GM19025 (cell line): Measurements from ENCODE around the gene PRDM16.

ENCODE experiments used
- ATAC-seq: cut with Tn5 transposase; IDR thresholded peaks from one replicate; pipeline ENCODE4 v1.9.1; 2021; ENCODE audit warnings: mild to moderate bottlenecking, low read depth, moderate library complexity; ENCODE audit not compliant: unreplicated experiment

The PRDM16 gene

DNA sequence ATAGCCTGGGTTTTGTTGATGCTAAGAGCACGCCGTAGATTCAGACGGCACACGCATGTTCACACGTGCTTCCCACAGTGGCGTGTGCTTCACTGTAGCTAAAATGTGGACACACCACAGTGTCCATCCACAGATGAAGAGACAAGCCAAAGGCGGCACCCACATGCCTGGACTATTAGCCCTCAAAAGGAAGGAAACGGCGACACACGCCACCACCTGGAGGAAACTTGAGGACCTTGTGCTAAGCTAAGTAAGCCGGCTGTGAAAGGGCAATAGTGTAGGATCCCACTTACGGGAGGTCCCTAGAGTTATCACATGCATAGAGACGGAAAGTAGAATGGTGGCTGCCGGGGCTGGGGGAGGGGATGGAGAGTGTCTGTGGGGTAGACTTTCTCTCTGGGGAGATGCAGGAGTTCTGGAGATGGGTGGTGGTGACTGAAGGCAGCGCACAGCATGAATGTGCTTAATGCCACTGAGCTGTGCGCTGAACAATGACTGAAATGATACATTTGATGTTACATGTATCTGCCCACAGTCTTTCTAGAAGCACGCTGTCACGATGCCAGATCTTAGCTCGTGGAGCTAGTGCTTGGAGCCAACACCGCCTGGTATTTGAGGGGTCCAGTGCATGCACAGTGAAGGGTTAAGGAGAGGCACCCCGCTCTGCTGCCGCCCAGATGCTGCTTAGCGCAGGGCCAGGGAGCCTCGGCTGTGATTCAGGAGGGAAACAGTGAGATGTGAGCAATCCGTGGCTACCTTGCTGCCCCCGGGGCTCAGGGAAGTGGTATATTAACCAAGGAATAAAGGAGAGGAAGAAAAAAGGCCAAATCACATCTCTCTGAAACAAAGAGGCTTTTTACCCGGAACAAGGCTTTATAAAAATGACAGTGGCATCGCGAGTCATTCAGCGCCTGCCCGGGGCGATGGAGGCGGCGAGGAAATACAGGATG lies 103.7 kb downstream of the PRDM16 start:
- no peak for ATAC-seq

- ATAC-seq = no peak
These were observed 104.5 kb downstream of the PRDM16 start for GRCh38 chr1:3173381-3173980.

DNA sequence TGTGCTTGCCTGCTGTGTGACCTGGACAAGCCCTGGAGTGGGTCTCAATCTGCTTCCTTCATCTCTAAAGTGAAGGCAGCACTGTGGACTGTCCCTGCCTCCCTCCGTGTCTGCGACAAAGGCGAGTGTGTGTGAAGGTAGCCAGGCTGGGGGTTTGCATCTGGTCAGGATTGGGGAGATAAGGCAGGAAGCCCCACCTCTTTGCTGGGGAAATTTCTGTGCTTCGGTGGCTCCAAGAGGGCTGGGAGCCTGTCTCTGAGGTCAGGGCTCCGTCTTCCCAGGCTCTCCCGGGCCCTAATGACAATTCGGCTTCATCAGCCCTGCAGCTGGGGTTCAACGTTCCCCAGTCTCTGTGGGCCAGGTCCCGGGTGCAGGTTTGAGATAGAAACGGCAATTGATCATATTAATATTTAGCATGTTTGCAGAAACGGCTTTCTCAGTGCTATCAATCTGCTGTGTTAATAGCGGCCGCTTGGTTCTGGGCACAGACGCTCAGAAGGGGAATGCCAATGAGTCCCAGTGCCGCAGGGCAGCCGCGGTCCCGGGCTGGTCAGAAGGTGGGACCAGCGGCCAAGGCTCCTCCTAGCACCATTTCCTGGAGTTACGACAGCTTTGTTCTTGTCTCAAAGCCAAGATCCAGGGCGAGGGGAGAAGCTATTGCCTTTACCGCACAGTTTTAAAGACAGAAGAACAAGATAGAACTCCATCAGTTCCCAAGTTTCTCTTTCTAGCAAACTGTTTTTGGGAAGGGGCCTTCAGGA lies 105.7 kb downstream of the PRDM16 start:
- ATAC-seq = no peak

GRCh38 chr1:3175486-3175885 lies 106.5 kb downstream of the PRDM16 start:
- no peak for ATAC-seq

- ATAC-seq = no peak
These were observed 107.0 kb downstream of the PRDM16 start for GRCh38 chr1:3176028-3176427.

- ATAC-seq = no peak
These were observed 107.8 kb downstream of the PRDM16 start for GRCh38 chr1:3176820-3177219.

DNA sequence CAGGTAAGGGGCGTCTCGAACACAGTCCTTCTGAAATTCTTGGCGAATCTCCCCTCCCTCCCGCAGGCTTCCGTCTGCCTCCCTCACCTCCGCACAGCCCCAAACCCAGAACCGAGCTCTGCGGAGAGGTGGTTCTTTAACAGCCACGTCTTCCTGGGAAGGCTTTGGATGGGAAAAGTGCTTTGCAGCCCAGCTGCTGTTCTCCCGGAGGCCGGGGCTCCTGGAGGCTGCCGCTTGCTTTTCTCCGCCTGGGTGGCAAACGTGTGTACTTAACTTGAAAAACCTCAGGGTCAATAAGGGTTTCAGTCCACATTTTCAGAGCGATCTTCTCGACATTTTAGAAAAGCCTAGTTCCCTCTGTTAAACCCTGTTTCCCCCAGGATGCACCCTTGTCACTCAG lies 109.3 kb downstream of the PRDM16 start:
- no peak for ATAC-seq

DNA sequence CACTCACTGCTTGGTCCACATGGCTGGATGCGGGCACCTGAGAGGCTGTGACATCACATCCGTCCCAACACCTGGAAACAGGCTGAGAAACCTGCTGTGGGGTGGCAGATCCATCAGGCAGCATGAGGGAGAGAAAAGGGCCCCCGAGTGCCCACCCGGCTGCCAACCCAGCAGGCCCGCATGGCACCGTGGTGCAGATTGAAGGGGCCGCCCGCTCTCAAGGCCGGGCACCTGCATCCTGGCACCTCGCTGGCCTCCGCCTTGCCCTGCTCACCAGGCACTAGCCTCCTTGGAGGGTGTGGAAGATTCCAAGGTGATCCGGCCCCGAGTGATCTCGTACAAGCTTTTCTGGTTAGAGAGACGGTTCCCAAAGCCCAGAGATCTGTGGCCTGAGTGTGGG lies 110.5 kb downstream of the PRDM16 start:
- no peak for ATAC-seq

GRCh38 chr1:3180915-3181314 lies 111.9 kb downstream of the PRDM16 start:
- ATAC-seq = no peak

DNA sequence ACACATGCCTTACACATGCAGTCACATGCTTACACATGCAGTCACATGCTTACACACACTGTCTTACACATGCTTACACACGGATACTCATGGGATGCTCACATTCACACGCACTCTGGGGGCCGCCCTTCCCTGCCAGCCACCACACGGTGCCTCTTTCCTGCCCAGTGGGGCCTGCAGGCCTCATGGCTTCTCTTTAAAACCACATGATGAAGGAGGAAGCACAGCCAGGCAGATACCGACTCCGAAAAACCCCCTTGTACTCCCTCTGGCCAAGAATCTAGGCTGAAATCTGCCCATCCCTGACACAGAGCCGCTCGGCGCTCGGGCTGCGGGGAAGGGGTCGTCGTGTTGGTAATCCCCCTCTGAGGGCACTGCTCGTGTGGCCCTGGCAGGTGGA lies 113.0 kb downstream of the PRDM16 start:
- ATAC-seq = no peak

- no peak for ATAC-seq
These were observed 114.4 kb downstream of the PRDM16 start for GRCh38 chr1:3183411-3183810.

- no peak for ATAC-seq
These were observed 114.8 kb downstream of the PRDM16 start for GRCh38 chr1:3183813-3184212.

DNA sequence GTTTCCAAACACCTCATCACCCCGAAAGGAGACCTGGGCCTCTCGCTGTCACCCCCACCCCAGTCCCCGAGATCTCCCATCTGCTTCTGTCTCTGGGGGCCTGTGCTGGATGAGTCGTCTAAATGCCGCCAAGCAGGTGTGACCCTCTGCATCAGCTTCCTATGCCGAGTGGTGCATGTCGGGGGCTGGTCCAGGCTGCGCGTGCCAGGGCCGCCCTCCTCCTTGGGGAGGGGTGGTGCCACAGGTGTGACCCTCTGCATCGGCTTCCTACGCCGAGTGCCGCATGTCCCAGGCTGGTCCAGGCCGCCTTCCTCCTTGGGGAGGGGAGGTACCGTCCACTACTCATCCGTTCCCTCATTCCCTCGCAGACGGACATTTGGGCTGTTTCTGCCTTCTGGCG lies 115.7 kb downstream of the PRDM16 start:
- no peak for ATAC-seq

DNA sequence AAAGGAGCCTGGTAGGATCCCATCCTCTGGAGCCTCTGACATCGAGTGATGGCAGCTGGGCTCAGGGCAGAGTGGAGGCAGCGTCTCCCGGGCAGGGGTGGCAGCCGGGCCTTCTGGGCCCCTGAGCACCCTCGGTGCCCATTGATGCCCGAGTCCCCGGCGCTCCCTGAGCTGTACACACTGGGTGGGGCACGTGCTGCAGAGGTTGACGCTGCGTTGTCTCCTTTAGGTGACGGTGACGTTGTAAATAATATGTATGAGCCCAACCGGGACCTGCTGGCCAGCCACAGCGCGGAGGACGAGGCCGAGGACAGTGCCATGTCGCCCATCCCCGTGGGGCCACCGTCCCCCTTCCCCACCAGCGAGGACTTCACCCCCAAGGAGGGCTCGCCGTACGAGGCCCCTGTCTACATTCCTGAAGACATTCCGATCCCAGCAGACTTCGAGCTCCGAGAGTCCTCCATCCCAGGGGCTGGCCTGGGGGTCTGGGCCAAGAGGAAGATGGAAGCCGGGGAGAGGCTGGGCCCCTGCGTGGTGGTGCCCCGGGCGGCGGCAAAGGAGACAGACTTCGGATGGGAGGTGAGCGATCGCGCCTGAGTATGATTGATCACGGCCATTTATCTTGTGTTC lies 117.0 kb downstream of the PRDM16 start:
- ATAC-seq = no peak

GRCh38 chr1:3186526-3186921 lies 117.5 kb downstream of the PRDM16 start:
- ATAC-seq = no peak

DNA sequence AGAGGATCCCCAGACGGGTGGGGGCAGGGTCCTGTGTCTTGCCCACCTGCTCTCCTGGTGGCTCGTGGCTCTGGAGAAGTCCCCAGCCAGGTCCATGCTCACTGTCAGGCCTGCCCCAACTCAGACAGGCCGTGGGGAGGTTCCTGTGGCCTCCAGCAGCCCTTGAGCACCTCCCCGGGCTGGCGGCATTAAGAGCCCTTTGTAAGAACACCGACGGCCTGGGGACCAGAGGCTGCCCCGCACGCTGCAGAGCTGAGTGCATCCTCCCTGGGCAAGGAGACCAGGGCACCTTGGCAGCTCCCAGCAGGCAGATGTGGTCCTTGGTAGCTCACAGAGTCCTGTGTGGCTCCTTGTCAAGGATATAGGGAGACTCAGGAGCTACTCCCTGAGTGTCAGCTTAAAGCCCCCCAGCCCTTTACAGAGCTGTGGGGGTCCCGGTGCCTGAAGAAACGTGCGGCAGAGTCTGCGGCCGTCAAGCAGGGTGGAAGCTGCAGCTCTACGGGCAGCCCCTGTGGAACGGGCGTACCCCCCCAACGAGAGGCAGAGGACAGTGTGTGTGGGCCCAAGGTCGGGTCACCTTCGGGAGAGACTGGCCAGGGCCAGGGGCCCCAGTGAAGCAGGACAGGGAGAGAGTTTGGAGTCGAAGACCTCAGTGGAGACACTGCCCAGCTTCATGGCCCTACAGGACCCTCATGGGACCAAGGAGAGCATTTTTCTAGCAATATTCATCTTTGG lies 118.6 kb downstream of the PRDM16 start:
- no peak for ATAC-seq

- ATAC-seq = no peak
These were observed 119.4 kb downstream of the PRDM16 start for GRCh38 chr1:3188150-3188971.

DNA sequence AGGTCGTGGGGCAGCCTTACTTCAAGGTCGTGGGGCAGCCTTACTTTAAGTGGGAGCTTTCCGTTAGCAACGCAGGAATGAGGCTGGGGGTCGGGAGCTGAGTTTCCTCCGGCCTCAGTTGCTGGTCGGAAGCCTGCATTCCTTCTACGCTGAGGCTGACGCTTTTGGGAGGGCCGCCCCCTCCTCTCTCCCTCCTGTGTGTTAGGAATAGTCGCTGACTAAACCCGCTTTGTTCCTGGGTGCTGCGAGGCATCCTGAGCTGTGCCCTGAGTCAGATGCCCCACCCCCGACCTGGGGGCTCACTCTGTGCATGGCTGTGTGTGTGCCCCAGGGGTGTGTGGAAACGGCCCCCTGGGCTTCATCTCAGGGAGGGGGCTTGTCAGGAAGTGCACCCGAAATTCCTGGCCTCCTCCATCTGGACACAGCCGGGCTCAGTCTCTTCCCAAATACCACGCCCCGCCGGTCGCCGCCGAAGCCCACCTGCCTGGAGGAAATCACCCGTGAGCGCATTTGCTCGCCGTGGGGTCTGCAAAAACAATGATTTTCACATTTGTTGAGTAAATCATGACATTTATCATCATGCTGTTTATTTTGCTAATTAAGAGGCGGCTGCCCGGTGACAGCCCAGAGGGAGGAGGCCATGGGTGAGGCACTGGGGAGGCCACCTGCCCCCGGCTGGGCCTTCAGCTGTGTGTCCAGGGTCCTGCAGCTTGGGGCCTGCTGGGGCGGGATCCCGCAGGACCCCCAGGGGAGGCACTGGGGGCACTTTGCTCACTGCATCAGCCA lies 121.4 kb downstream of the PRDM16 start:
- no peak for ATAC-seq

- no peak for ATAC-seq
These were observed 123.4 kb downstream of the PRDM16 start for GRCh38 chr1:3192361-3192760.
